GM18867 (cell line): Measurements from ENCODE around the gene PSIP1.
"Not testable (repeated sequence)": the region's sequence is repeated elsewhere in the genome, so short reads cannot be mapped to it uniquely, and the experiment has no call there.

ENCODE experiments used
- ATAC-seq: cut with Tn5 transposase; IDR thresholded peaks from one replicate; pipeline ENCODE4 v1.9.1; 2021; ENCODE audit warnings: mild to moderate bottlenecking, moderate library complexity; ENCODE audit not compliant: unreplicated experiment

Gene PSIP1

DNA sequence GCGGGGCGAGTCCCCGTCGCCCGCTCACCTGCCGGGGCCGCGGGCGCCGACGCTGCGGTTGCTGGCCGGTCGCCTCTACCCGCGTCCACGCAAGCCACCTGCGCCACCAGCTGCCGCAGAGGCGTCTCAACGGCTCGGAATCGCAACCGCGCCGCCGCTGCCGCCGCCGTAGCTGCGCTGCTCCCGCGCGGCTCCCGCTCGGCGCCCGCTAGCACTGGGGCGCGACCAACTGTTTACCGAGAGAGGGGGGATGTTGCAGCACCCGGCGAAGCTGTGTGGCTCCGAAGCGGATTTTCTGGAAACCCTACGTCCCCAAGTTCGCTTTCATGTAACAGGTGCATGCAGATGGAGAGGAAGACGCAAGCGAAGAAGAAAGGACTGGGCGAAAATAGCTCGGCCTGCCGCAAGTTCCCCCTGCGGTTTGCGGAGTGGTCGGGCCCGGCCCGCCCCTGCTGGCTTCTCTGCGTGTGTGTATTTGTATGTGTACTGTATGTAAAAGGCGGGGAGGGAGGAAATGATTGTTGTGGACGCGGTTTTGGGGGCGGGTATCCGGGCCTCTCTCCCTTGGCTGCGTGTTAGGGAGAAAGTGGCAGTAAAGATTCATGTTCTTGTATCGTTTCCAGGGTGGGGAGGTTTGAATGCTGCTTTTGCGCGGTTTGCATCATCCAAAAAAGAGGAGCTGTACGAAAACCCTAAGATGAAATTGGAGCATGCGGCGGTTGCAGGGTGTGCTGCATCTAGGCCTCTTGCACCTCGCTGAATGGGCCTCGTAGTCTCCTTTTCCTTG is at the start of gene PSIP1:
TSS of gene PSIP1 (minus strand) at position 182 of the 787 bp plus-strand sequence. CDS start 782 bp downstream, outside the sequence.
- peak; percentile 81 for ATAC-seq

DNA sequence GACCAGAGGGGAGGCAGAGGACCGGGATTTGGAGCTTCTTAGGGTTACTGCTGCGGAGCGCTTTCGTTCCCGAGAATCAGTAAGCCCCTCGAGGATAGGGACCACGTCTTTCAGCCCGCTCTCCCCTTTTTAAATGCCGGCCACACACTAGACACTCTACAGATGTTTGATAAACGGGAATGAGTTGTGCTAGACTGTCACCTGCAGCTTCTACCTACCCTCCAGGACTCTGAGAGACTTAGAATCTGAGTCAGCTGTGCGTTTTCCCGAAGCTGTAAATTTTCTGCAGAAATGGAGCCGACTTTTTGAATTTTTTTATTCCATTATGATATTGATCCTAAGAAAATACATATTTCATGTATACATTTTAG is 42.7 kb upstream of the PSIP1 start:
- peak; percentile 26 for ATAC-seq

DNA sequence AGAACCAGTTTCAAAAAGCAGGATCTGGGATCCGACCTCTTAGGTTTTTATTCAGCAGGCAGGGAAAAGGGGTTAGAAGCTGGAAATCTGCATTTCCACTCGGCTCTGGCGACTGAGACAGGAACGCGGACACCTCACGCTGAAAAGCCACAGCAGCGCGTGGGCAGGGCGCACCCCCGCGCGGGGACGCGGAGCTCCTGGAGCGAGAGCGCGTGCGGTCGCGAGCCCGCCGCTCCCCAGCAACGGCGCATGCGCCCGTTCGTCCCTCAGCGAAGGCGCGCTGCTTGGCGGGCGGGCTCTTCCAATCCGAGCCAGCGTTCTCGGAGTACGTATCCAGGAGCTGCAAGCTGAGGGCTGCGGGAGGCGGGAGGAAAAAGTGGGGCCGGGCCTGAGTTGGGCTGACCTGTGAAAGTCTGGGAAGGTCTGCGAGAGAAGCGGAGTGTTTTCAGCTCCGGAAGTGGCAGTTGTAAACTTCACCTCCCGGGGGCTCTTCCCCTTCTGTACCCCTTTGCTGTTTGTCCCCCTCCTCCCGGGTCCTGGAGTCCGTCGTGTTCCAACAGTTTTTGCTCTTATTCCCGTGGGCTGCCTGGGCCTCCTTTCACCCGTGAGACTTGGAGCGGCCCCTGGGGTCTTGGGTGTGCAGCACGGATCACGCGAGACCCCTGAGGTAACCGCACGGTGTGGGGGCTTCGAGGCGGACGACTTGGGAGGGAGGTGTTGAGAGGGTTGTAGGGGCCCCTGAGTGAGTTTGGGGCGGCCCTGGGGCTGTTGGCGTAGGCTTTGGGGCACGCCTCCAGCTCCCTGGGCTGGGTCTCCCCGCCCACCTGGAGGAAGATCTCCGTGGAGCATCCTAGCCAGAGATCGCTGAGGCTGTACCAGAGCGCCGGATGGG is 42.1 kb upstream of the PSIP1 start, which contains the start of gene CCDC171:
TSS of gene CCDC171 (plus strand) at position 408 of the 892 bp plus-strand sequence. CDS start 11,046 bp downstream, outside the sequence.
- ATAC-seq: peak; percentile 81

DNA sequence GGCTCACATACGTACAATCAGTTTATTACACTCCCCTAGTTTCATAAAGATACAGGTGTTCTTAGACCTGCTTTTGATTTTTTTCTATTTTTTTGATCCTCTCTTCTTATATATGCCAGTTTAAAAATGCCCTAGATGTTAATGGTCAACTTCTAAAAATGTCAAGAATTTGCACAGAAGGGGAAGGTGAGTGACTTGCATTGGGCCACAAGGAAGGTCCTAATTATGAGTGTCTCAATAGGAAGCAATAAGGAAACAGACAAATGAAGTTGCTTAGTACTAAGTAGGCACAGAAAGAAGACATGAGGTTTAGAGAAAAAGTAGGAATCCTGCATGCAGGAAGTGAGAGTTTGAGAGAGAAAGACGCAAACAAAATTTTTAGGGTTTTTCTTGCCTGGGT is 38.8 kb upstream of the PSIP1 start:
- ATAC-seq: no peak

DNA sequence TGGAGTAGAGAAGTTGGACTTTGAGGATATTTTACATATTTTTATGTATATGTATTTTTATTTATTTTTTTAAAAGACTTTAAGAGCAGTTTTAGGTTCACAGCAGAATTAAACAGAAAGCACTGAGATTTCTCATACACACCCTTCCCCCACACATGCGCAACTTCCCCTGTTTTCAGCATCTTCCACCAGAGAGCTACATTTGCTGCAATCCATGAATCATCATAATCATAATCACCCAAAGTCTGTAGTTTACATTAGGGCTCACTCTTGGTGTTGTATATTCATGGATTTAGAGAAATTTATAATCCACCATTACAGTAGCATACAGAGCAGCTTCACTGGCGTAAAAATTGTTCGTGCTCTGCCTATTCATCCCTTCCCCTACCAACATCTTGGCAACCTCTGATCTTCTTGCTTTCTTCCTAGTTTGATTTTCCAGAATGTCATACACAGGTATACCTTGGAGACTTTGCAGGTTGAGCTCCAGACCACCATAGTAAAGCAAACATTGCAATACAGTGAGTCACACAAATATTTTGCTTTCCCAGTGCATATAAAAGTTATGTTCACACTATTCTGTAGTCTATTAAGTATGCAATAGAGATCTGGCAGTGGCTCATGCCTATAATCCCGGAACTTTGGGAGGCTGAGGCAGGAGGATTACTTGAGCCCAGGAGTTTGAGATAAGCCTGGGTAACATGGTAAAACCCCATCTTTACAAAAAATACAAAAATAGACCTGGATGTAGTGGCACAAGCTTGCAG is 32.5 kb upstream of the PSIP1 start:
- ATAC-seq: no peak

DNA sequence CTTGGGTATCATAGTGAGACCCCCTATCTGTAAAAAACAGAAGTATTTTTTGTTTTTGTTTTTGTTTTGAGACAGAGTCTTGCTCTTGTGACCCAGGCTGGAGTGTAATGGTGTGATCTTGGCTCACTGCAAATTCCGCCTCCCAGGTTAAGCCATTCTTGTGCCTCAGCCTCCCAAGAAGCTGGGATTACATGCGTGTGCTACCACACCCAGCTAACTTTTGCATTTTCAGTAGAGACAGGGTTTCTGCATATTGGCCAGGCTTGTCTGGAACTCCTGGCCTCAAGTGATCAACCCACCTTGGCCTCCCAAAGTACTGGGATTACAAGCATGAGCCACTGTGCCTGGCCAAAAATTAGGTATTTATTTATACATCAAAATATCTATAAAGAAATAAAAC is 31.9 kb upstream of the PSIP1 start:
- ATAC-seq: no peak

DNA sequence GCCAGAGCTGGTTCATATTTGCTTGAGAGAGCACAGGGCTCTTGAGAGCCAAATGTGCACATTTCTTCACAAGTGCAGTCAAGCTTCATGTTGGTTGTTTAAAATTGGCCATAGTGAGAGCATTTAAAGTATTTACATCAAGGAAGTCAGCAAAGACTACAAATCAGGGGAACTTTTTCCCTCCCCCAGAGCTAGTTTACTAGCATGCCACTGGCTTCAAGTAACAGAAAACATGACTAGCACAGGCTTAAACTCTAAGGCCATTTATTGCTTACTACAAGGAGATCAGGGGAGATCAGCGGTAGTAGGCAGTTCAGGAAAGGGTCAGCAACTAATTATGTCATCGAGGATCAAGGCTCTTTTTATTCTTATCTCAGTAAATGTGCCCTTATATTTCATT is 31.1 kb upstream of the PSIP1 start:
- no peak for ATAC-seq

DNA sequence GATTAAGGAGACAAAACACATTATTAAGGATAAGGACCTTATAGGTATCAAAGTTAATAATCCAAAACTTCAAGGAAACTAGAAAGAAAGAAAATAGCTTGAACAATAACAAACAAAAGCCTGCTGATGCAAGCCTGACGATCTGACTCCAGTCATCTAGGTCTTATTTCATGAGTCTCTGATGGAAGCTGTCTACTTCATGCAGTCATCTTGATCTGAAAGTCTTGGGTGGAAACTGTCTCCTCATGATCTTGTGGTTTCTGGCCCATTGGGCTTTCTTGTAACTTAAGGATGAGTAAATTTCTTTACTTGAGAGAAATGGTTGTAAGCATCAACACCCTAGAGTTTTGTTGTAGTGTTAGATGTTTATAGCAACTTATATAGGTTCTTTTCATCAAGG is 20.6 kb upstream of the PSIP1 start:
- ATAC-seq: no peak

DNA sequence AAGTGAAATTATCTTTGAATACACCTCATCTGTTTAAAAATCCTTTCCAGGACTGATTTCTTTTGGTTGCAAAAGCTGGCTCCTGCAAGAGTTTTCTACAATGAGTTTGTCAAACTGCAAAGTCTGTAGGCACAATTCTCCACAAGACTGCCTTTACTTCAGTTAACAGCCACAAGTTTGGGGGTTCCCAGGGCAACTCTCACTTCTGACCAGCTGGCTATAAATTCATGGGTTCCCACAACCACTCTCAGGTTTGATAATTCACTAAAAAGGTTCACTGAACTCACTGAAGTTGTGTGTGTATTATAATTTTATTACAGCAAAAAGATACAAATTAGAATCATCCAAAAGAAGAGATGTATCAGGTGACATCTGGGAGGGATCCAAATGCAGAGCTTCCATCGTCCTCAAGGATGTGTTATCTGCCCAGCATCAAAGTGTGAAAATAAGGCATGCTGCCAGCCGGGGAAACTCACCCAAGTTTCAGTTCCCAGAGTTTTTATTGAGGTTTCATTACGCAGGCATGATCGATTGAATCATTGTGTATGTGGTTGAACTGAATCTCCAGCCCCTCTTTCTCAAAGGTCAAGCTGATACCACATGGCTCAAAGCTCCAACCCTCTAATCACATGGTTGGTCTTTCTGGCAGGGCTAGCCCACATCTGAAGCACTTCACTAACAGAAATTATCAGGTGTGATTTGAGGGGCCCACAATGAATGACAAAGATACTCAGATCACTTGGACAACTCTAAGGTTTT is 19.0 kb upstream of the PSIP1 start:
- peak; percentile 87 for ATAC-seq

DNA sequence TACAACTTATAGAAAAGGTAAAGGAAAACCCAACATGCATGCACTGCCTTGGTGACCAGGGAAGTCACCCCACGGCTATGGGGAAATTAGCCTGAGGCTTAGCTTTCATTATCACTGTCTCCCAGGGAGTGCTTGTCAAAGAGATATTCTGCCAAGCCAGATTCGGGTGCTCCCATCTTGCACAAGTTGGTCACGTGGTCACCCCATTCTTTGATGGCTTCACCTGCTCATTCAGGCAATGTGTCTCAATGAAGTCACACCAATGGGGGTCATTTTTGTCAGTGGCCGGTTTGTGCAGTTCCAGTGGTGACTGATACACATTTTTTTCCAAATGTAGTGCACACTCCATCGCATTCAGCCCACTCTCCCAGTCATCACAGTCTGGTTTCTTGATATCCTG is 16.3 kb upstream of the PSIP1 start:
- ATAC-seq: not testable (repeated sequence)

DNA sequence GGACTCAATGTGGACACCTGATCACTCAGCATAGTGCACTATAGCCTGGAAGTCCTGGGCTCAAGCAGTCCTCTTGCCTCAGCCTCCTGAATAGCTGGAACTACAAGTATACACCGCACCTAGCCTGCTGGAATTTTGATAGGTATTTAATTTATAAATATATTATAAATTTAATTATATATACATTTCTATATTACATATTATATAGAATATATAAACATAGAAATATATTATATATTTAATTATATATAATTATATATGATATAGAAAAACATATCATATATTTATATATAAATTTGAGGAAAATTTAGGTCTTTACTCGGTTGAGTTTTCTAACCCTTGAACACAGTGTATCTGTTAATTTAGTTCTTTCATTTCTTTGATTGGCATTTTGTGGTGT is 15.2 kb upstream of the PSIP1 start:
- no peak for ATAC-seq

DNA sequence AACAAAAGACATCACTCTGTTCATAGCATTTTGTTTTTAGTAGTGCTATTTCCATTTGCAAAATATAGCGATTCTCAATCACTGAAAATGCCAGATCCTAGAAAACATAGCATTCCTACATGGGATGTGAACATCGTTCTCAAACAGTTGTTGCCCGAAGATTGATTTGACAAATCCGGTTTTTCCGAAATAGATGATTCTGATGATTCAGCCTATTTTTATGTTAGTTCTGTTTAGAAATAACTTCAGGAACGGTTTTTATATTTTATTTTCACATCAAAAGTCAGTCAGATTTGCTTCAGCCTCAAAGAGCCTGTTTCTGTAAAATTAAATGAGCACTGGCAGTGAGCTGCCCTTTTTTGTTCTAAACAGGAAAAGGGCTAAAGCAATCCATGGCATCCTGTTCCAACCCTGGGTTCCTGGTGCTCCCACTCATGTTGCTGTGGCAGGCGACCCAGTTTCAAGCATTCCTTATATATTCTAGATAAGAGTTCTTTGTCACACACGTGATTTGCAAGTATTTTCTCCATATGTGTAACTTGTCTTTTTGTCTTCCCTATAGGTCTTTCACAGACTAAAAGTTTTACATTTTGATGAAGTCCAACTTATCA is 14.2 kb upstream of the PSIP1 start:
- ATAC-seq: no peak

DNA sequence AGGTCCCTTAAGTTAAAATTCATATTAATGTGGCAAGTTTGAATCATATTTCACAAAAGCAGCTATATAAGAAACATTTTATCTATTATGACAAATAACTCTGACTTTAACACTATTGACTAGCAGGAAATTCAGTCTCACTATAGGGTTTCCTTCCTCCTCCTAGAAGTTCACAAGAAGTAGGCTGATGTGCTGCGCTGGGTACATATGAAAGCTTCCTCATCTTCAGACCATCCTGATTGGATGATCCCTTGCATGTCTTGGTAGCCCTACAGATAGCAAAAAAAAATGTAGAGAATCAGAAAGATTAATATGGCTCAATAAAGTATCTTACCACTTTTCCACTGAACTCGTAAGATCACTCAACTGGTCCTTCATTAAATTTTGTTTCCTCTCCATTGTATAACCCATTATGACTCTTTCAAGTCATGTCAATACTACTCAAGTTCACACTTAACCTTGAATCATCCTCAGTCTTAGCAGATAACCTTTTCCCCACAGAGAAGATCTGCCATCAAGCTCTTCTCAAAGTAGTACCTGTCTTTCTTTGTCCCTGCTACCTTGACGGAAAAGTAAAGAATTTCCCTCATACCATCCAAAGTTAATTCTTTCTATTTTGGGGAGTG is 11.5 kb upstream of the PSIP1 start:
- ATAC-seq: no peak

DNA sequence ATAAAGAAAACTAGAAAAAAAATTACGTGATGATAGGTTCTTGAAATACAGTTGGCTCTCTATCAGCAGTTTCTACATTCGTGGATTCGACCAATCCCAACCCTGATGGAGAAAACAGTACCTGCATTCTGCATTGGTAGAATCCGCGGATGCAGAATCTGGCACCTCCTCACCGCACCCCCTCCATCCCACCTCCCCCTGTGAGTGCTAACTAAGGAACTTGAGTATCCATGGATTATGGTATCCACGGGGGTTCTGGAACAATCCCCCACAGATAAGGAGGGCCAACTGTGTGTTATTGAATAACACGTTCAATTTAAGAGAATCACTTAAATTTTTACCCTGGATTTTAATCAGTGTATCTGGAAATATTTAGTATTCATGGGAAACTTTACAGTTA is 10.5 kb upstream of the PSIP1 start:
- ATAC-seq: no peak

DNA sequence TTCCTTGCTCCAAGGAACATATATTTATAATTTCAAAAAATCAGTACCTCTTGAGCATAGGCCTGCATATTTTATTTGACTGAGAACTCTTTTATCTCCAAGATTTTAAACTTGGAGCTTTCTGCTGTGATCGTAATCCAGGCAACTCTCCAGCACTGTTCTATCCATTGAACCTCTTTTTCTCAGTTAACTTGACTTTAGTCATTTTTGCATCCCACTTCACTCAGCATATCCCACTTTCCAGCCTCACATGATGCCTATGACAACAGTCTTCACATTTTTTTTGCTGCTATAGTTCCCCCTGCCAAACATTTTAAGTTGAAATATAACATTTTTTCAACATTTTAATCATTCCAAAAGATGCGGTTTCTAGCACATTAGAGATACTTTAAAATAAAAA is 9.1 kb upstream of the PSIP1 start:
- ATAC-seq: no peak

DNA sequence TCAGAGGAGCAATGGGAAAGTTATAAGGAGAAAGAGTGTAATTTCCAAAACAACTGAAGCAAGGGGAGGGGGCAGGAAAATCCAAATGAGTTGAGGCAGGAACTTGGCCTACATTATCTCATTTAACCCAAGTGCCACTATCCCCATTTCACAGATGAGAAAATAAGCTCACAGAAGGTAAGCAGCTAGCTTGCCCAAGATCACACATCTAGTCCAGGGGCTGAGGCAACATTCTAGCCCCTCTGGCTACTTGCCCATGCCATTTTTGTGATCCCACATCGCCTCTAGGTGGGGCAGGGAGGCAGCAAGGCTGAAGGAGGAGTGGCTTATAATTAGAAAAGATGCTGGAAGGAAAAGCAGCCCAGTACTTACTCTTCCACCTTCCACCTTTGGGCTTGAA is 2.6 kb upstream of the PSIP1 start:
- ATAC-seq: no peak

DNA sequence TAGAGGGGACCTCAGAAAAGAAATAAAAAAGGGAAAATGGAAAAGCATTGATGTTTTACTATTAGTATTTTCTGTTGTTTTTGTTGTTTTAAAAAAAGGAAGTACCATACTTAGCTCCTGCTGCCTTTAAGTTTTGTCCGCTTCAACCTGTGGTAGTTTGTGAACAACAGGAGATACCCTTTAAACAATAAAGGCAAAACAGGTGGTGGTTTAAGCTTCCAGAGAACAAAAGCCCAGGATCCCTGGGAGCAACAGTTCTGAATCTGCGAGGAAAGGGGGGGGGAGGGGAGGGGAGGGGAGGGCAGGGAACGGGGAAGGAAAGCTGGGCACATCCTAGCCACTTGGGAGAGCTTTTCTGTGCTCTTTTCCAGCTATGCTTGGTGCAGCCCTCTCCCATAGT is 2.1 kb upstream of the PSIP1 start:
- ATAC-seq: no peak

DNA sequence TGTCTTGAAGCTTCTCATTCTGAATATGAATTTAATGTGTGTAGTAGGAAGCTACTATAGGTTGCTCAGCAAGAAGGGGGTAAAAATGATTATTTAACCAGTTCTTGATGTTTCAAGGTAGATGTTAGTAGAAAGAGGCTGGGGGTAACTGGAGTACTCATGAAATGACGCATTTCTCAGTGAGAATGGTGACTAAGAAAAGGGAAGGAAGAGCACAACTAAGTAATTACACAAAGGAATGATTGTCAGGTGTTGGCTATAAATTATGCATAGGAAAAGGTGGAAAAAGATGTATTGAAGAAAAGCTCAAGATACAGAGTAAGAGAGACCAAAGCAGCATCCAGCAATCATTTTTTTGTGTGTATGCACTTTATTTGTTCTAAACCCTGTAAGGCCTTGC is 1.4 kb upstream of the PSIP1 start:
- no peak for ATAC-seq

DNA sequence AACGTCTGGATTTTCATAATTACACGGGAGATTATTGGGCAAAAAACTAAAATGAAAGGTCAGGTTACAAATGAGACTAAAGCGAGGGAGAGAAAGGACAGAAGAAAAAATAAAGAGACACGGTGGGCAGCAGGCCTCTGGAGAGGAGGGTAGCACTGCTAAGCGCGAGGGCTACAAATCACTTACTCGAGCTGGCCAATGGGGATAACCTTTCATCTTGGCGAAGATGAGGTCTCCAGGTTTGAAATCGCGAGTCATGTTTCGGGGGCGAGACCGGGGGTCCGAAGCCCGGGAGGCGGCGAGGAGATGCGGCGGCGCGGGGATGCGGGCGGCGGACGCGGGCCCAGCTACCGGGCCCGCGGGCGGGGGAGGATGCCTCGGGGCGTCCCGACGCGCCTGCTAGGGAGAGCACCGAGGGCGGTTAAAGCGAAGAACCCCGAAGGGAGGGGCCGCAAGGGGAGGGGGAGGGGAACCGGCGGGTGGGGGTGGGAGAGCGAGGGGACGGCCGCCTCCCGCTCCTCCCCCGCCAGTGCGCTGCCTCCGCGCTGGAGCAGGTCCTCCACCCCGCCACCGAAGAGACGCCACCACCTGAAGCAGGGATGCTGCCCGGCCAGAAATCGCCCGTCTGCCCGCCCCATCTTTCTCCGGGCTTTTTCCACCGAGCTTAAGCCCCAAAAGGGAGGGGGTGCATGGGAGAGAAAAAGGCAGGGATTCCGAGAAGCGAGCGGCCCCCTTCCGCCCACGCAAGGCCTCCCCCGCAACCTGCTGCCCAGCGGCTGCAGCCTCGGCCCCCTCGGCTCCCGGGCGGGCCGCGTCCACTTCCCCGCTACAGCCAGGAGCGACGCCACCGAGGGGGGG is 610 bp downstream of the PSIP1 start:
- ATAC-seq: peak; percentile 50
